Middle frontal gyrus (tissue), 1 donor: ENCODE measurements around the gene ADCY7.

Experiments
- DNase-seq: peaks from one replicate; pipeline ENCODE4 v3.0.0-alpha.2; 2015; ENCODE audit warnings: low spot score; ENCODE audit errors: extremely low spot score

The ADCY7 gene

DNA sequence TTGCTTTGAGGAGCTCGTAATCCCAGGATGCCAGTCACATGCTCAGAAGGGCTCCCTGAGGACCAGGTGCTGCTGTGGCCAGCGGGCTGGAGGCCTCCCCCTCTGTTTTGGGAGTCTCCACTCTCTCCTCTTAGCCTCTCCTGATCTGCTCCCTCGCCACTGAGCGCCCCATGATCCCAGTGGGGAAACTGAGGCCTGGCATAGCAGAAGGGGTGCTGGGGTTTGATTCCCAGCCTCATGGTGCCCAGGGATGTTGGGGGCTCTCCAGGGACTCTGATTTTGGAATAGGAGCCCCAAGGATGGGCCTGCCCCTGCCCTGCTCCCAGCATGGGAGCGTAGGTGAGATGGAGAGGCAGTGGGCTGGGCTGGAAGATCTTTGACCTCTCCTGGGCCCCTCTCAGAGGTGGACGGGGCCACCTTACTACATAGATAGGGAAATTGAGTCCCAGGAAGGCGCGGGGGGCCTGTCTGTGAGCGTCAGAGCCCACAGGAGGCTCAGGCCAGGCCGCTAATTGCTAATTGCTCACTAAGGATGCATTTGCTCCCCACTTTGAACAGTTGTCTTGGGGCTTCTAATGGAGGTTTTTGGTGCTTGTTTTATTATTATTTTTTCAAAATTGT, 525 bp upstream of the ADCY7 start:
- no peak for DNase-seq

DNA sequence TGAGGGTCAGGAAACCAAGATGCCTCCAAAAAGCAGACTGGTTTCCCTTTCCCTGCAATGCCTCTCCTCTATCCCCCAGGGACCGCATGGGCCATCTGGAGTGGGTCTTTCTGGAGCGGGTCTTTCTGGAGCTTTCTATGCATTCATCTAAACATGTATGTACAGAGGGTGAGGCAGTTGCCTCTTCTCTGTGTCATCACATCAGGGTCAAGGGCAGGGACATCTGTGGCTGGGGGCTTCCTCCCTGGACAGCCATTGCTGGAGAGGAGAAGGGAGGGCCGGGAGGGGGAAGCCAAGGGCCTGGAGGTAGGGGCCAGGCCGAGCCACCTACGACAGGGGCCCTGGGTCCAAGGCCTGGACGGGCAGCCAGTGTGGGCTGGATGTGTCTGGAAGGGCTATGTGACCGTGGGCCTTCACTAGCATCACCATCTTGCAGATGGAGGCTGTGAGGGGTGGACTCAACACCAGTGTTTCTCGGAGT, 840 bp downstream of the ADCY7 start:
- no peak for DNase-seq

DNA sequence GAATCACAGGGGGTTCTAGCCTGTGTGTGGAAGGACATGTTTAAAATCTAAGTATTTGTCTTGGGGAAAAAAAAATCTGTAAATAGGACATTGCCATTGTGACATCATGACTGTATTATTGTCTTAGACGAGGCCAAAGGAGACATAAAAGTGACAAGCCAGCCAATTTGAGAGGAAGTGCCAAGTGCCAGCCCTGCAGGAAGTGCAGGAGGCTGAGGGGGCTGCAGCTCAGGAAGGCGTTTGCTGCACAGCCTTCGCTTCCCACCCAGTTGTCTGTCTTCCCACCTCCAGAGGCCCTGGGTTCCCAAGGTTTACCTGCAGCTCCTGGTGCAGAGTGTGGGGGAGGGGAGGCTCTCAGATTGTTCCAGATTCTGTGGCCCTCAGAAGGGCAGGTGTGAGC, 1.3 kb downstream of the ADCY7 start:
- no peak for DNase-seq

DNA sequence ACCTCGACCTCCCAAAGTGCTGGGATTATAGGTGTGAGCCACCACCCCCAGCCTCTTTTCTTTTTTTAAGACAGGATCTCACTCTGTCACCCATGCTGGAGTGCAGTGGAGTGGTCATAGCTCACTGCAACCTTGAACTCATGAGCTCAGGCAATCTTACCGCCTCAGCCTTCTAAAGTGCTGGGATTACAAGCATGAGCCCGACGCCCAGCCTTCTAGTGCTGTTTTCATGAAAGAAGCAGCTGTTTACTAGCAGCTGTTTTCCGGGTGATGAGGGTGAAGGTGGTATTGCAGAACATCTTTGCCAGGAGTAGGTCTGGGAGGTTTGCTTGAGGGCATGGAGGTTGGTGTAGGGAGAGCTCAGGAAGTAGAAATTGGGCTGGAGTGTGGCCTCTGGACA, 2.0 kb downstream of the ADCY7 start:
- no peak for DNase-seq

DNA sequence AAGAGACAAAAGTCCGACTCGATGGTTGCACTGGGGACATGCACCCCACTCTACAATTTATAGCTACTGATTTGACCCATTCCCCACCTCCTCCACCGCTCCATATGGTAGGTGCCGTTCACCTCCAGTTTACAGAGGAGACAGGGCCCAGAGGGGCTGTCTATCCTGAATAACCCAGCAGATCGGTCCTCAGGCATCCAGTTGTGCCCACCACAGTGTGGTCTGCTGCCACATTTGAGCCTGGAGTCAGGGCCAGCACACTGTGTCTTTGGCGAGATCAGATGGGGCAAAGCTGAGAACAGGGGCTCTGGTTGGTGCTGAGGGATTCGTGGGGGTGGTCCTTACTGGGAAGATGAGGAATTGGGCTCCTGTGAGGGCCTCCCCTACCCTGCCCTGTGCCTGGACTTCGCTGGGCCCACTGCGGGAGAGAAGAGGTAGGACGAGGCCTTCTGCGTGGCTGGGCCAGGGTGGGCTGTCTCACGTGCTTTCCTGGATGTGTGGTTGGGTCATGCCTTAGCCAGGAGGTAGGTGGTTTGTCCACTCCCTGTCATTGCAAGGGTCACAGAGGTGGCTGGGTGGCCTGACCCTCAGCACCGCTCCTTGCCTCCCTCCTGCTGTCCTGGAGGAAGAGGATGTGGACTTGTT, 2.8 kb downstream of the ADCY7 start:
- DNase-seq: no peak

DNA sequence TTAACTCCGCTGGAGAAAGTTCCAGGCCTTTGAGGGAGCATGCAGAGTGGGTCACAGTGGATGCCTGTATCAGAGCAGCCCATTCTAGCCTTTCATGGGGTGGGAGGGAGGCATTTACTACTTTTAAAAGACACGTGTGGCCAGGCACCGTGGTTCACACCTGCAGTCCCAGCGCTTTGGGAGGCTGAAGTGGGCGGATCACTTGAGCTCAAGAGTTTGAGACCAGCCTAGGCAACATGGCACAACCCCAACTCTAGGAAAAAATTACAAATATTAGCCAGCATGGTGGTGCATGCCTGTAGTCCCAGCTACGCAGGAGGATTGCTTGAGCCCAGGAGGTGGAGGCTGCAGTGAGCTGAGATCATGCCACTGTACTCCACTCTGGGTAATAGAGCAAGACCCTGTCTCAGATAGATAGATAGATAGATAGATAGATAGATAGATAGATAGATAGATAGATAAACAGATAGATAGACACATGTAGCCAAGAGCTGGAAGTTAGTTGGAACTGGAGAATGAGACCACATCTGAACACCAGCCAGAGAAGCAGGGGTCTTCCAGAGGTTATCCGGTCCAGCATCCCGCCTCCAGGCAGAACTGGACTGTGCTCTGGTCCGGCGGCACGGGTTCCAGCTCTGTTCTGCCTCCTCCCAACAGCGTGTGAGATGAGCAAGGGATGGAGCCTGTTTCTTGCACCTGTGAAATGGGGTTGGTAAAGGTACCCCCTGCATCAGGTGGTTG, 3.6 kb downstream of the ADCY7 start:
- DNase-seq: no peak

DNA sequence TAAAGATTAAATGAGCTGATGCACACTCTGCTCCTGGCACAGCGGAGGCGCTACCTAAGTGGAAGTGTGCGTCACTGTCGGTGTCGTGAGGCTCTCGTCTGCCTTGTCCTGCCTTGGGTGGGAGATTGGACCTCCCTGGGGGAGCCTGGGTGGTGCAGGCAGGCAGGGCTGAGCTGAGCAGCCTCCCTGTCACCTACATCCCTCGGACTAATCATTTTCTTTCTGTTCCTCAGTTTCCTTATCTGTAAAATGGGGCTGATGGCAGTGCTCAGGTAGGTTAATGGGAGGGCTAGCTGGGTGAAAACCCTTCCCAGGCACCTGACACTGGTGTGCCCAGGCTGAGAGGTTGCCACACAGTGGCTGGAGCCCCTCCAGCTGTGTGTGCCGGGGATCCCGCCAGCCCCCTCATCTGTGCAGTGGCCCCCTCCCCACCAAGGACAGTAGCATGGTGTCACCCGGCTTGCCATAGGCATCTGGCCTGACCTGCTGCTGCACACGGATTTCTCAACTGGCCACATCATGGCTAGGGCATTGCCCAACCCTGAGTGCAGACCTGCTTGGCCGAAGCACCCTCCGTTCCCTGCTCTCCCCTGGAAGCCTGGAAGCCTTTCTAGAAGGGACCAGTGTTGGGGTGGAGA, 4.3 kb downstream of the ADCY7 start:
- no peak for DNase-seq

DNA sequence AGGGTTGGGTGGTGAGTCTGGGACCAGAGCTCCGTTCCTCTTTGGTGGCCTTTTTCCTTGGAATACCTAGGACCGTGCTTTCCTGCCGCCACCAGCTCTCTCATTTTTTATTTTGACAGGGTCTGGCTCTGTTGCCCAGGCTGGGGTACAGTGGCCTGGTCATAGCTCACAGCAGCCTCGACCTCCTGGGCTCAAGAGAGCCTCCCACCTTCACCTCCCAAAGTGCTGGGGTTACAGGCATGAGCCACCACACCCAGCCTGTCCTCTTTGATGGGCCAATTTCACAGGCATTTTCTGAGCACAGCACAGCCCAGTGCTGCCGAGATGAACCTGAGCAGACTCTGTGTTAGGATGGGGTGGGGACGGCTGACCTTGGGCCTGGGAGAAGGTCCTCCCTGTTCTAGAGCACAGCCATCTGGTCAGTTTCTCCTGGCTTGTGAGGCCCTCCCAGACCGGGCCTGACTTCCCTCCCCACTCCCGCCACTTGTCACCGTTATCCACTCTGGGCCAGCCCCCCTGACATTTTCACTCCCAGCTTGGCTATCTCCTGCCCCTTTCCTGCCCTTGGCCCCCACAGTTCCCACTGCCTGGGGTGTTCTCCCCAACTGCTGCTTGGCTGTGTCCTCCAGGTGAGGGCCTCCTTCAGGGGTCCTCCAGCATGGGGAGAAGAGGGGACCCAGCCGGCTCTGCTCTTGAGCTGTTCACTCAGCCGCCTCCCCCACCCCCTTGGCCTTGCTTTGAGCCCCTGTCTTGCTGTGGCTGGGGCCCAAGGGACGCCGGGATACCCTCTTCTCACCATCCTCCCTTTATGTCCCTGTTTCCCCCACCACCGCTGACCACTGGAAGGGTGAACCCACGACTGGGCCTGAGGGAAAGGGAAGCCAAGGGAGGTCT, 5.0 kb downstream of the ADCY7 start:
- DNase-seq: no peak

DNA sequence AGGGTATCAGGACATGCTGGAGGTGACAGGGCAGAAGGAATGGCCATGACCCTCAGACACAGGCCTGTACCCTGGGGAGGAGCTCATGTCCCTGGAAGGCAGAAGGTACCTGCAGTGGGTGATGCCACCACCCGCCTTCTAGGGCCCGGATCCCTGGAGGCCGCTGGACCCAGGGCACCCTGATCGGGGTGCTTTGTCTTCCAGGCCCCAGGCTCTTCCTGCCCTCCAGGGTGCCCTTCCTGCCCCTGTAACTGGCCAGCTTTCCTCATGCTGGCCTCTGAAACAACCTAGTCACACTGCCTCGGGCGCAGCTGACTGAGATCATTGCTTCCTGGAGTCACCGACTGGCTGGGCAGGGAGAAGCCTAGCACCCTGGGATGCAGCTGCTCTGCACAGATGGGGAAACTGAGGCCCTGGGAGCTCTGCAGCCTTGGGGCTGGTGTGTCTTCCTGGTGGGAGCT, 5.8 kb downstream of the ADCY7 start:
- no peak for DNase-seq

DNA sequence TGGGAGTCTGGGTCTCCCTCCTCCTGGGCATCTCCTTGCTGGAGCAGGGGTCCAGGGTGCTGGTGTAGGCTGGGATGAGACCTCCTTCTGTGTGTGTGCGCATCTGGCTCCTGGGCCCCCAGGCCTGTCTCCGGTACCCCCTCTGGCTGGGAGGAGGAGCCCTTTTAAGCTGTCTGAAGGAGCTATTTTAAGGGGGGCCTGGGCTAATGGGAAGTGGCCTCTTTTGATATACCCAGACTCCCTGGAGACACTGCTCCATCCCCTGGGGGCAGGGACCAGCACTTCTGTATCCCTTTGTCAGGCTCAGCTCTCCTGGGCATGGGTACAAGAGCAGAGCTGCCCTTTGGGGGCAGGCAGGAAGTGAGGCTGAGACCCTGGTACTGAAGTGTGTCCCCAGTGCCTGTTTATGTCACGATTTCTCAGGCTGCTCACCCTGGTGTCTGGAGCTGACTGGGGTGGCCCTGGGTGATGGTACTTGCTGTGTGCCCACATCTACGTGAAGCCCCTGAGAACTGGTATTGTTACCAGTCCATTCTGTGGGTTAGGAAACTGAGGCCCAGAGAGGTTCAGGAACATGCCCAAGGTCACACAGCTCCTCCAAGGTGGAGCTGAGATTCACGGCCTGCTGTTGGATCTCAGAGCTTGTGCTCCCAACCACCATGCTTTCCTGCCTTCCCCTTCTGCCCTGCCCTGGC, 6.5 kb downstream of the ADCY7 start:
- no peak for DNase-seq

DNA sequence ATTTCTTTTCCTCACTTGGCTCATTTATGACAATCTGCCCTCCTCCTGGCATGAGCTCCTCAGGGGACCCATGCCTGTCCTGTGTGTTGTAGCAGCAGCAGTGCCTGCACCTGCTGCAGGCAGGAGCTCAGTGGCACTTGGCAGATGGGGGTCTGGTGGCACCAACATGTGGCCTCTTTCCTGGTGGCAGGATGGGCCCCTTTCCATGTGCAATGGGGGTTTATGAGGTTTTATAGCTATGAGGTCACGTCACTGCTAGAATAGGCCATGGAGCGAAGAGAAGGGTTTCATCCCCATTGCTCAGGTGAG, 7.0 kb downstream of the ADCY7 start:
- DNase-seq: no peak

DNA sequence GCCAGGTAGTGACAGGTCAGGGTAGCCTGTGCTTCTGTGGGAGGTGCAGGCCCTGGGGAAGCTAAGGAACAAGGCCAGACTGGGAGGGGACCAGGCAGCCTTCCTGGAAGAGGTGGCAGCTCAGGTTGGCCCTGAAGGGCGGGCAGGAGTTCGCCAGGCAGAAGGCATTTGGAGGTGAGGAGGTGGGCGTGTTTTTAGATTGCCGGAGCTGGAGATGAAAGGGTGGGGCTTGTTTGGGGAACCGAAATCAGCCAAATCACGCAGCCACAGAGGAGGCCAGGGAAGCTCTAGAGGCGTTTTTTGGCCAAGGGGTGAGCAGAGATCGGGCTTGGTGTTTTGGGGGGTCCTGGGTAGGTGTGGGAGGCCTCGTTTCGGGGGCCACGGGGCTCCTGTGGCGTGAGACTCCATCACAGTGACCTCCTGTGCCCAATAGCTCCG, 7.6 kb downstream of the ADCY7 start:
- no peak for DNase-seq

DNA sequence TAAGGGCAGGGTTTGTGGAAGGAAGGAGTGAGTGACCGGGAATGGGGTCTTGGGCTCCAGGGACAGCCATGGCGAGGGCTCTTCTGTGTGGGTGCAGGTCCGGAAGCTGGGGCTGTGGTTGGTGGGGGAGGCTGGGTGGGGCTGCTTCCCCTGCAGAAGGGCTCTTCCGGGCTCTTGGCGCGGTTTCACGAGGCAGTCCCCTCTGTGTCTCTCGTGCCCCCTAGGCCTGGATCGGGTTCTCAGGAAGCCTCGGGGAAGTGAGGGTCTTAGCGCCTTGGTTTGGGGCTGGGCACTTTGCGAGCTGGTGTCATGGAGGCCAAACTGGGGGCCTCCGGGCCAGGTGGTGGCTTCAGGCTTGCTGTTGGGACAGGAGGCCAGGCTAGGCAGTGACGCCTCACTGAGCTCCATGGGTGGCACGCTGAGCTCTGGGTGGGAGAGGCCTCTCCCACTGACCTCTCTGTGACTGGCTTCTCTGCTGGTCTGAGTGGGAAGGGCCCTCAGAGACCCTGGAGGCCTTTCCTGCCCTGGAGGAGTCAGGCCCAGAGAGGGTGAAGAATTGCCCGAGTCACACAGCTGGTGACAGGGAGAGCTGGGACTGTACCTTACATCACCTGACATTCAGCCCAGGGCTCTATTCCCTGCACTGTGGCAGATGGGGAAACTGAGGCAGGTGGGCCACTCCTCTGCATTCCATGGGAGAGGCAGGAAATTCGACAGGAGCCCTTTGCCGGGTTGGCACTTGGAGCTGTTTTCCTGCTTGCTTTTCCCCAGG, 8.2 kb downstream of the ADCY7 start:
- no peak for DNase-seq

DNA sequence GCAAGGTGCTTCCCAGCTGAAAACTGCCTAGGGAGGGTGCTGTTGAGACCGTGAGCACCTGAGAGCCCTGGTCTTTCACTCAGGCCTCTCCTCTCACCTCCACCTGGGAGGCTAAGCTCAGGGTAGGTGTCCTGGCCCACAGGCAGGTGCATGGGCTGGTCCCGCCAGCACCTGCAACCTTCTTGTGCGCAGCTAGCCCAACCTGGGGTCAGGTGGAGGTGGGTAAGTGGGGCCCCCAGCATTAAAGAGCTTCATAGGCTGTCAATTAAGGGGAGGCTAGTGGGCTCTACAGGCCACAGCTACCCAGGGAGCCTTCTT, 8.7 kb downstream of the ADCY7 start:
- no peak for DNase-seq

DNA sequence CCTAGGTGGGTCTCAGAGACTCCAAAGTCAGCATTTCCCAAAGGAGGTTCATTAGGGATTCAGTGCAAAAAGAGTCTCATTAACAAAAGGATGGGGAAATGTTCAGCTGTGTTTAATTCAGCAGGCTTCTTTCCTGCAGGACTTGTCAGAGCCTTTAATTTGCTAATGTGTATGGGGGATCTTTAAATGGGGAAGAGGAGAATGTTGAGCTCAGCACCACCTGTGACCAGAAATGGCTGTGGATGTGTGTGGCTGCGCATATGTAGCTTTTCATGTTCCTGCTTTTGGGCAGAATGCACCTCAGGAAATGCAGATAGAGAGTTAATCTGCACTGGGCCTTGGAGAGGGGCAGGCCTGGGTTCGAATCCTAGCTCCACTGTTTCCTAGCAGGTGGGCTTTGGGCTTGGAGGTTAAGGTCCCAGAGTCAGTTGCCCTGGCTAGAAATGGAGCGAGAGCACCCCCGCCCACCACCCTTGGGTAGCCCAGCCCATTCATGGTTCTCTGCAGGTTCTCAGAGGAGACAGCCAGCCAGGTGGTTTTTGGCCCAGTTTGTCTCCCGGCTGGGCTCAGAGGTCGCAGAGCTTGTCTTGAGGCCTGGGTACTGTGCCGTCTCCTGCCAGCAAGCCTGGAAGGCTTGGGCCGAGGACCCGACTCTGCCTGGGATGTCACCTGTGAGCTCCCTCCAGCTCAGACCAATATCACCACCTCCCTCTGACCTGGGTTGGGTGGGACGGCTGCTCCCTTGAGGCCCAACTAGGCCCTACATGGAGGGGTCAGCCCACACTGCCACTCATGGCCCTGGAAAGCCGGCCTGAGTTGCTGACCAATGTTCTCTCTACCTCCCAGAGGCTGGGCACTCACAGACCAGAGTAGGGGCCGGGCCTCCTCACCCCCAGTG, 9.3 kb downstream of the ADCY7 start:
- no peak for DNase-seq

DNA sequence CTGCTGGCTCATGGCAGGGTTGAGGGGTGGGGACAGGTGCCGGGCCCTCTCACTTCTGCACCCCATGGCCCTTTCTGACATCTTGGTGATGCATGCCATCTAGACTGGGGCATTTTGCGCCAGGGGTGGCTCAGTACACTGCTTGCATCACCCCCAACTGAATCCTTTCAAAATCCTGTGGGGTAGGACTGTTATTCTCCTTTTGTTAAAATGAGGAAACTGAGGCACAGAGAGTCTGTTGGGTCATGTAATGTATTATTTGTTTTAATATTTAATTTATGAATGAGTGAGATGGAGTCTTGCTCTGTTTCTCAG, 9.9 kb downstream of the ADCY7 start:
- no peak for DNase-seq

DNA sequence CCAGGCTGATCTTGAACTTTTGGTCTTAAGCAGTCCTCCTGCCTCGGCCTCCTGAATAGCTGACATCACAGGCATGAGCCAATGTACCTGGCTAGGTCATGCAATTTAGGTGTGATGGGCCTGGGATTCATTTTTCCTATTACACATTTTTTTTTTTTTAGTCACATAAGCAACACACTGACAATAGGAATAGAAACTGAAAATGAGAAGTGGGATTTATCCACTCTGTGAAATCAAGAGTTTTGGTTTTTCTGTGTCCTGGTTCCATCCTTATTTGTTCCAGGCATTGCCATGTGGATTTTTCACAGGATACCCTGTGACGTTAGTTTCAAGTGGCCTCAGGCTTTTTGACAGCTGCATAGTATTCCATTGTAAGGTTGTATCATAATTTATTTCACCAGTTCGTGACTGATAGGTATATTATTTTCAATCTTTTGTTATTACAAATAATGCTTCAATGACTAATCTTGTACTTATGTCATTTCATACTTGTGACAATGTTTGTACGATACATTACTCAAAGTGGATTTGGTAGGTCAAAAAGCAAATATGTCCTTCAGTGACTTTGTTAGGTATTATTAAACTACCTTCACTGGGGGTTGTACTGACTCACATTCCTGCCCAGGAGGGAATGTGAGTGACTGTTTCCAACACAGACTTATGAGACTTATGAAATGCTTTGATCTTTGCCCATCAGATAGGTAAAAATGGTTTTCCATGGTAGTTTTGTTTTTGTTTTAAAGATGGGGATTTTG, 10.6 kb downstream of the ADCY7 start:
- no peak for DNase-seq

DNA sequence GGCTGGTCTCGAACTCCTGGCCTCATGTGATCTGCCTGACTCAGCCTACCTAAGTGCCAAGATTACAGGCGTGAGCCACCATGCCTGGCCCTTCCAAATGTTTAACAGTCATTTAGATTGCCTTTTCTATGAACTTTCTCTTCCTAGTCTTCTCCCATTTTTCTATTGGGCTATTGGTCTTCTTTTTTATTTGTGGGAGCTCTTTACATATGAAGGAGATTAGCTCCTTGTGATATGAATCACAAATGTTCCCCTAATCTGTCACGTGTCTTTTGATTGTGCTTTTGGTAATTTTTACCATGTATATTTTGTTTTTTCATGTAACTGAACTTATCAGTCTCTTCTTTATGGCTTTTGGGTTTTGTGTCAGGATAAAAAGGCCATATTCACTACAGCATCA, 11.9 kb downstream of the ADCY7 start:
- DNase-seq: no peak

DNA sequence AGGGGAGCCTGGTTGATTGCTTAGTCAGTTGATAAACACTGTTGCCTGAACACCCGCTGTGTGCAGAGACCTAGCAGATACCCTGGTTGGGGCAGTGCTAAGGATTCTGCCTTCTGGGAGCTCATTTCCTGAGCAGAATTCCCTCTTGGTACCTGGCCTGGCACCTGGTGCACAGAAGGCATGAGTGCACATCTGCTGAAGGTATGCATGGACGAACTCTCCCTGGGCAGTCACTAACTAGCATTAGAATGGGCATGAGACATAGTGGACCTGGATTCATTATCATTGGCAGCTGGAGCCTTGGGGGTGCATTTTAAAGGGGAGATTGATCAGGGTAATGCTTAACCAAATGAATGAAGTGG, 13.1 kb downstream of the ADCY7 start:
- no peak for DNase-seq
